Measurements from ENCODE around the gene NRIP1. TPM values are rescaled to one million over a fixed set of nuclear protein-coding genes. Genes with fewer than 3 reads are reported as not detected.
A peak's percentile ranks its signal among the peaks of the same experiment; 100 is the strongest.

NRIP1 gene
- total RNA-seq, 6 donors from 2014 or later, result 10.5 to 47.2 (median 34.8) TPM

- H3K9me3 ChIP-seq, result no peaks in the 10 kb centered on the region
Observed at GRCh38 chr21:15009837-15010363, 54.9 kb downstream of the NRIP1 start.

GRCh38 chr21:15007716-15008296 lies 57.0 kb downstream of the NRIP1 start:
- no peak for ATAC-seq (ENCODE audit: low FRiP score in 2 of 2)
- H3K36me3 ChIP-seq, result no peaks in the 10 kb centered on the region
- H3K27me3 ChIP-seq, result no peaks in the 10 kb centered on the region
- H3K4me1 ChIP-seq, result peaks cover 7 to 15% (median 11%) of the 10 kb centered on the region in 4 donors
- H3K9me3 ChIP-seq, result no peaks in the 10 kb centered on the region
- no peak for DNase-seq
- TF ChIP-seq CTCF (IDR thresholded peaks at IDR 0.05) (no peak), POLR2AphosphoS5 (IDR thresholded peaks at IDR 0.05) (no peak), EP300 (IDR thresholded peaks at IDR 0.05) (no peak), POLR2A (IDR thresholded peaks at IDR 0.05) (no peak)
- no peak overlapping the region for H3K4me3 ChIP-seq
- no peak overlapping the region for H3K27ac ChIP-seq
- 96 to 97% methylated on average over 11 of the region's 11 CpGs for WGBS, 2 donors

More at GRCh38 chr21:15009837-15010363, 54.9 kb downstream of the NRIP1 start:
- DNase-seq, result no peak
- no peak for TF ChIP-seq EP300 (IDR thresholded peaks at IDR 0.05)
- TF ChIP-seq POLR2AphosphoS5 (IDR thresholded peaks at IDR 0.05), result no peak
- no peak for TF ChIP-seq CTCF (IDR thresholded peaks at IDR 0.05)
- no peak for TF ChIP-seq POLR2A (IDR thresholded peaks at IDR 0.05)
- H3K4me1 ChIP-seq, result peaks cover 7 to 15% (median 10%) of the 10 kb centered on the region in 4 donors
- no peaks in the 10 kb centered on the region for H3K36me3 ChIP-seq
- 86 to 88% methylated on average over 3 of the region's 3 CpGs for WGBS, 2 donors
- no peaks in the 10 kb centered on the region for H3K27me3 ChIP-seq
- no peak overlapping the region for H3K27ac ChIP-seq
- ATAC-seq (ENCODE audit: low FRiP score in 2 of 2), result no peak
- H3K4me3 ChIP-seq, result no peak overlapping the region

GRCh38 chr21:15006594-15007230 lies 58.1 kb downstream of the NRIP1 start:
- no peak overlapping the region for H3K27ac ChIP-seq
- no peaks in the 10 kb centered on the region for H3K9me3 ChIP-seq
- no peak for ATAC-seq (ENCODE audit: low FRiP score in 2 of 2)
- TF ChIP-seq POLR2A (IDR thresholded peaks at IDR 0.05) (no peak), POLR2AphosphoS5 (IDR thresholded peaks at IDR 0.05) (no peak), CTCF (IDR thresholded peaks at IDR 0.05) (no peak), EP300 (IDR thresholded peaks at IDR 0.05) (no peak)
- H3K4me1 ChIP-seq, result peaks cover 9 to 19% (median 13%) of the 10 kb centered on the region in 4 donors
- no peaks in the 10 kb centered on the region for H3K36me3 ChIP-seq
- no peak overlapping the region for H3K4me3 ChIP-seq
- WGBS, 2 donors, result 61 to 68% methylated on average over 2 of the region's 2 CpGs
- no peak for DNase-seq
- no peaks in the 10 kb centered on the region for H3K27me3 ChIP-seq

GRCh38 chr21:15005391-15005790 lies 59.4 kb downstream of the NRIP1 start:
- Histone ChIP-seq H3K4me1 (peaks cover 16 to 30% (median 18%) of the 10 kb centered on the region in 4 donors), H3K4me3 (no peak overlapping the region), H3K9me3 (no peaks in the 10 kb centered on the region), H3K27ac (peak overlapping the region in 1 of 4 donors; percentile 3), H3K36me3 (no peaks in the 10 kb centered on the region), H3K27me3 (no peaks in the 10 kb centered on the region)
- no peak for DNase-seq
- no peak for ATAC-seq (ENCODE audit: low FRiP score in 2 of 2)
- WGBS, 2 donors, result 43 to 56% methylated on average over 6 of the region's 6 CpGs
- TF ChIP-seq POLR2A (IDR thresholded peaks at IDR 0.05), result no peak
- TF ChIP-seq CTCF (IDR thresholded peaks at IDR 0.05), result no peak
- TF ChIP-seq EP300 (IDR thresholded peaks at IDR 0.05), result no peak
- TF ChIP-seq POLR2AphosphoS5 (IDR thresholded peaks at IDR 0.05), result no peak

All from upper lobe of left lung (tissue), 6 donors.